Heart left ventricle (tissue), 16 donors: Measurements from ENCODE around the gene BIN1. TPM values are rescaled to one million over a fixed set of nuclear protein-coding genes. Genes with fewer than 3 reads are reported as not detected.

Source experiments
- ATAC-seq, 4 donors: fragments of 200-7000 bp; cut with Tn5 transposase; one replicate each; pipeline ENCODE4 v1.9.1; 2020 to 2022; ENCODE audit warnings: moderate library complexity in 4 of 4, mild to moderate bottlenecking in 3 of 4, moderate number of reproducible peaks in 1 of 4
- DNase-seq, 5 donors: peaks; one replicate each; pipeline ENCODE4 v3.0.0-alpha.2; 2020
- H3K27ac ChIP-seq, 12 donors: fragments of 200-600 bp; sonication (generic) in 4 of 12; one replicate each; pipeline versions ENCODE4 v1.5.0 to v1.8.0; 2016 to 2022; ENCODE audit warnings: mild to moderate bottlenecking in 2 of 12
- H3K27me3 ChIP-seq, 9 donors: fragments of 200-600 bp; sonication (generic) in 2 of 9; one replicate each; pipeline versions ENCODE4 v1.5.1 to v1.8.0; 2016 to 2022; ENCODE audit warnings: mild to moderate bottlenecking in 3 of 9
- H3K36me3 ChIP-seq, 9 donors: fragments of 200-600 bp; sonication (generic) in 2 of 9; one replicate each; pipeline versions ENCODE4 v1.5.0 to v1.8.0; 2018 to 2022; ENCODE audit warnings: mild to moderate bottlenecking in 2 of 9
- H3K4me1 ChIP-seq, 12 donors: fragments of 200-600 bp; sonication (generic) in 4 of 12; one replicate each; pipeline versions ENCODE4 v1.5.0 to v1.8.0; 2016 to 2022; ENCODE audit warnings: mild to moderate bottlenecking in 3 of 12
- H3K4me3 ChIP-seq, 12 donors: fragments of 200-600 bp; sonication (generic) in 4 of 12; one replicate each; pipeline versions ENCODE4 v1.5.0 to v1.8.0; 2017 to 2022; ENCODE audit warnings: mild to moderate bottlenecking in 9 of 12, moderate library complexity in 4 of 12
- H3K9me3 ChIP-seq, 12 donors: fragments of 200-600 bp; sonication (generic) in 4 of 12; one replicate each; pipeline versions ENCODE4 v1.5.0 to v1.8.0; 2016 to 2022; ENCODE audit warnings: mild to moderate bottlenecking in 1 of 12
- POLR2A ChIP-seq, 2 donors: fragments of 450-650 bp; IDR thresholded peaks; one replicate each; pipeline ENCODE4 v1.6.1; 2017; ENCODE audit warnings: antibody characterized with exemption in 2 of 2, mild to moderate bottlenecking in 2 of 2, moderate library complexity in 2 of 2
- WGBS, 4 donors: extraction: QIAGEN DNeasy Blood & Tissue Kit in 2 of 4; methylation state at CpG; one replicate each; pipeline versions ENCODE4 v1.1.5 to v1.1.7; 2013 to 2018; 5-methylcytosine and 5-hydroxymethylcytosine counted together
- intact Hi-C, 10 donors: fragments of 100-400 bp; cut with DNase I; formaldehyde crosslinking; loops; one replicate each; pipeline versions ENCODE4 v1.11.1 to v1.14.2; 2022
- polyA plus RNA-seq, 2 donors: library from polyadenylated mRNA; stranded (reverse); fragments of 200-250 nt; gene quantifications; one replicate each; pipeline ENCODE4 v1.2.3, GENCODE V29; 2013
- total RNA-seq, 9 donors: library from RNA; depleted of rRNA in 2 of 9; stranded (reverse); fragments of >200 nt in 2 of 9; fragmentation: NEBNext Ultra II Directional in 3 of 9; extraction: Animal tissue kit (Norgen Biotek cat#: 25700) in 3 of 9; gene quantifications; one replicate each; pipeline versions ENCODE4 v1.1.0 to v1.2.4, GENCODE V29; 2016 to 2023
- TF ChIP-seq, protein P1 (sequence below), 12 donors: fragments of 200-600 bp; sonication (generic) in 4 of 12; IDR thresholded peaks; one replicate each; pipeline versions ENCODE4 v1.5.0 to v1.8.0; 2018 to 2022; ENCODE audit warnings: antibody characterized with exemption in 12 of 12, mild to moderate bottlenecking in 5 of 12
- donor health status: ischemic (EF 13 %, LVEDD 7.1; RV severe dilation, severe dysfunction).
- donor health status: healthy with polysubstance abuse.
- donor health status: DM: no; HTN: yes; CAD: no.
- donor health status: DM: no; HTN: no; CAD: no.
- donor health status: ischemic (EF 25% LVEDD 6.9; RV normal size, moderate dysfunction).
- donor health status: ischemic (EF 25% LVEDD 5.7; RV mildly dilated, moderate dysfunction).
- donor health status: healthy.
- donor health status: DM: yes; HTN: yes; CAD: no.
- donor health status: ischemic (EF 35%, LVEDD 5.7; RV mildly dilated, moderate dysfunction).
- donor health status: nonischemic (EF 11% LVEDD 7.7; RV severe dilation, severe dysfunction).
- donor health status: DM: yes; HTN: yes; CAD: no.
- donor health status: PGD.
- donor health status: ischemic (EF 29% LVEDD 5.4; RV normal size, mild dysfunction).
- donor health status: nonischemic (EF 23%, LVEDD 6.1; RV moderate dilation, normal function).

The BIN1 gene
- total and polyA plus RNA-seq, 11 donors = 4.3 to 22.2 (median 15.6) TPM

DNA sequence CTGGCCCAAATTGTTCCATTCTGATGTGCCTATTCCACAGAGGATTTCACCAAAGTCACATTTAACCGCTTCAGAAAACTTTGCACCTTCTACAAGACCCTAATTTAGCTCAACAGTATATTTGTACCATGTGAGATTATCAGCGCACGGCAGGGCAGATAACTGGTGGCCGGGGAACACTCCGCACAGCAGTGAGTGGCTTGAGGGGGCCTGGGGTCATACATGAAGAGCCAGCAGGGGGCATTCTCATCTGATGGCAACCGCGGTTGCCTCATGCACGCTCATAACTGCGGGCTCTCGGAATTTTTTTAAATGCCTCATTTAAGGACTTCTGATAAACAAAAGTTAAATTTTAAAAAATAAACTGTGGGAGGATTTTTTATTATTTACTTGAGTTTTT, 84.1 kb downstream of the BIN1 start:
- WGBS, 4 donors = 87 to 92% (median 91%) methylated on average over 10 of the region's 10 CpGs
- DNase-seq (no peak), ATAC-seq (no peak)
- H3K27ac ChIP-seq = no peak overlapping the region
- intact Hi-C loops = no loop called here
- peaks cover 0 to 26% (median 21%) of the 10 kb centered on the region in 9 donors for H3K27me3 ChIP-seq
- no peak overlapping the region for H3K4me3 ChIP-seq
- TF ChIP-seq, protein P1, sequence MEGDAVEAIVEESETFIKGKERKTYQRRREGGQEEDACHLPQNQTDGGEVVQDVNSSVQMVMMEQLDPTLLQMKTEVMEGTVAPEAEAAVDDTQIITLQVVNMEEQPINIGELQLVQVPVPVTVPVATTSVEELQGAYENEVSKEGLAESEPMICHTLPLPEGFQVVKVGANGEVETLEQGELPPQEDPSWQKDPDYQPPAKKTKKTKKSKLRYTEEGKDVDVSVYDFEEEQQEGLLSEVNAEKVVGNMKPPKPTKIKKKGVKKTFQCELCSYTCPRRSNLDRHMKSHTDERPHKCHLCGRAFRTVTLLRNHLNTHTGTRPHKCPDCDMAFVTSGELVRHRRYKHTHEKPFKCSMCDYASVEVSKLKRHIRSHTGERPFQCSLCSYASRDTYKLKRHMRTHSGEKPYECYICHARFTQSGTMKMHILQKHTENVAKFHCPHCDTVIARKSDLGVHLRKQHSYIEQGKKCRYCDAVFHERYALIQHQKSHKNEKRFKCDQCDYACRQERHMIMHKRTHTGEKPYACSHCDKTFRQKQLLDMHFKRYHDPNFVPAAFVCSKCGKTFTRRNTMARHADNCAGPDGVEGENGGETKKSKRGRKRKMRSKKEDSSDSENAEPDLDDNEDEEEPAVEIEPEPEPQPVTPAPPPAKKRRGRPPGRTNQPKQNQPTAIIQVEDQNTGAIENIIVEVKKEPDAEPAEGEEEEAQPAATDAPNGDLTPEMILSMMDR (IDR thresholded peaks at IDR 0.05) = peak in 1 of 12 donors; percentile 6
- TF ChIP-seq POLR2A (IDR thresholded peaks at IDR 0.05) = no peak
- H3K9me3 ChIP-seq = peaks cover 0 to 8% (median 0%) of the 10 kb centered on the region in 12 donors
- no peaks in the 10 kb centered on the region for H3K36me3 ChIP-seq
- H3K4me1 ChIP-seq = peaks cover 0 to 15% (median 11%) of the 10 kb centered on the region in 12 donors

DNA sequence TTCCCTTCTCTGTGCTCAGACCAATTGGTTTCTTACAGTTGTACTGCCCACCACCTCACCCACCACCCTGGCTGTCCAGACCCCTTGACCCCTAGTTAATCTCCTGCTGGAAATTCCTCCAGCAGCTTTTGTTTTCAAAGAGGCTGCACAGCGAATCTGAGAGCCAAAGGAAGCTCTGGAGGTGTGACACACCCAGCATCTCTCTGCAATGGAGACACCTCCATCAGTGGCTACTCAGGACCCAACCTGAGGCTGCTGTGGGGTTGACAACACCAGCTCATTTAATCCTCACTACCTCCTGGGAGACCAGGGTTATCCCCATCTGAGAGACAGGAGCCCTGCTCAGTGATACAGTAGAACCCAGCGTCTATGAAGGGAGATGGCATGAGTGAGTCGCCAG, 86.4 kb downstream of the BIN1 start:
- H3K36me3 ChIP-seq = no peaks in the 10 kb centered on the region
- intact Hi-C loops = no loop called here
- WGBS, 4 donors = 57 to 73% (median 69%) methylated on average over 3 of the region's 3 CpGs
- DNase-seq = no peak
- peaks cover 0 to 10% (median 6%) of the 10 kb centered on the region in 12 donors for H3K4me1 ChIP-seq
- peaks cover 0 to 13% (median 8%) of the 10 kb centered on the region in 9 donors for H3K27me3 ChIP-seq
- ATAC-seq = no peak
- H3K27ac ChIP-seq = no peak overlapping the region
- H3K9me3 ChIP-seq = peaks cover 0 to 8% (median 0%) of the 10 kb centered on the region in 12 donors
- H3K4me3 ChIP-seq = no peak overlapping the region
- no peak for TF ChIP-seq POLR2A (IDR thresholded peaks at IDR 0.05)
- TF ChIP-seq, protein P1 (IDR thresholded peaks at IDR 0.05) = no peak

DNA sequence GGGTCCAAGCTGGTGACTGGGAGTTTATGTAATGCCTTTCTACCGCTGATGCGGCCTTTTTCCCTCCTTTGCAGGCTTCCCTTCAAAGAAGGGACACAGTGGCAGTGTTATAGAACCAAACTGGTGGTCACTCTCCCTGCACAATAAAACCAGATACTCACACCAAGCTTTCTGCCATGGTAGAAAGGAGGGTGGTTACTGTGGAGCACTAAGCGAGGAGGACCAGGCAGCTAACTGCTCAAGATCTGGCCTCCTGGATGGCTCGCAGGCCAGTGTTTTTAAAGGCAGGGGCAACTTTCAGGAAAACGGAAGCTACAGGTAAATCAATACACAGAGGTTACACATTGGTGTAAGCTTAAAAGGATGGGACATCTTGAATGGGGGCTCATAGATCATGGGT, 89.4 kb downstream of the BIN1 start:
- 90 to 95% (median 92%) methylated on average over 5 of the region's 5 CpGs for WGBS, 4 donors
- intact Hi-C loops = no loop called here
- TF ChIP-seq POLR2A (IDR thresholded peaks at IDR 0.05) = no peak
- TF ChIP-seq, protein P1 (IDR thresholded peaks at IDR 0.05) = no peak
- H3K36me3 ChIP-seq = no peaks in the 10 kb centered on the region
- ATAC-seq (no peak), DNase-seq (no peak)
- H3K27me3 ChIP-seq = peaks cover 0 to 30% (median 6%) of the 10 kb centered on the region in 9 donors
- no peak overlapping the region for H3K4me3 ChIP-seq
- no peaks in the 10 kb centered on the region for H3K9me3 ChIP-seq
- no peaks in the 10 kb centered on the region for H3K4me1 ChIP-seq
- H3K27ac ChIP-seq = no peak overlapping the region

DNA sequence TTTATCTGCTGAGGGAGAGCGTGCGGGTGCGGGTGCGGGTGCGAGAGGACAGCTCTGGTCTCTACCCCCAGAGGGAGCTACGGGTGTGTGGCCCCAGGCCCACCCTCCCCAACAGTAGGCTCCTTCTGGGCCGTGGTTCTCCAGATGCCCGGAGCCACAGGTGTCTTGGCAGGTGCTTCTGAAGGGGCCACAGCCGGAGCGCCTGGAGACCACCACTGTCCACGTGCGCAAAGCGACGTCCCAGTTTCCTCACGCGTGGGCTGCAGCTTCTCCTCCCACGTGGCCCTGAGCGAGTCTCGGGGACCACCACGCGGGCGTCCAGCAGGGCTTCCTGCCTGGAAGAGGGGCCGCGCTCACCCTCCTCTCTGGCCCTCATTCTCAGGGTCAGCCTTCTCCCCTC, 90.6 kb downstream of the BIN1 start:
- no peaks in the 10 kb centered on the region for H3K4me1 ChIP-seq
- H3K9me3 ChIP-seq = no peaks in the 10 kb centered on the region
- H3K36me3 ChIP-seq = no peaks in the 10 kb centered on the region
- 87 to 94% (median 94%) methylated on average over 17 to 24 of the region's 24 CpGs for WGBS, 4 donors
- TF ChIP-seq, protein P1 (IDR thresholded peaks at IDR 0.05) = no peak
- no peak for TF ChIP-seq POLR2A (IDR thresholded peaks at IDR 0.05)
- intact Hi-C loops = no loop called here
- no peak for DNase-seq
- no peak overlapping the region for H3K4me3 ChIP-seq
- no peak for ATAC-seq
- H3K27ac ChIP-seq = no peak overlapping the region
- peaks cover 0 to 40% (median 10%) of the 10 kb centered on the region in 9 donors for H3K27me3 ChIP-seq
